Nephron progenitor cell (in vitro differentiated cells): ENCODE results near the gene MAP4K4.
A peak's percentile ranks its signal among the peaks of the same experiment; 100 is the strongest.

Experiments used
- DNase-seq: peaks from one replicate; pipeline ENCODE4 v3.0.0; 2021
- H3K27ac Mint-ChIP-seq: 2 replicates; pipeline ENCODE4 v1.8.0; 2021; ENCODE audit warnings: mild to moderate bottlenecking, moderate library complexity, mixed read lengths
- H3K27me3 Mint-ChIP-seq: 2 replicates; pipeline ENCODE4 v1.8.0; 2021; ENCODE audit warnings: mild to moderate bottlenecking, low read depth, mixed read lengths; ENCODE audit not compliant: poor library complexity
- H3K36me3 Mint-ChIP-seq: 2 replicates; pipeline ENCODE4 v1.8.0; 2021; ENCODE audit warnings: low read depth, mixed read lengths
- H3K4me1 Mint-ChIP-seq: 2 replicates; pipeline ENCODE4 v1.8.0; 2021; ENCODE audit warnings: mixed read lengths
- H3K4me3 Mint-ChIP-seq: 2 replicates; pipeline ENCODE4 v1.8.0; 2021; ENCODE audit warnings: mild to moderate bottlenecking, moderate library complexity, mixed read lengths
- H3K9me3 Mint-ChIP-seq: 2 replicates; pipeline ENCODE4 v1.8.0; 2021; ENCODE audit warnings: mild to moderate bottlenecking, moderate library complexity, mixed read lengths
- TF ChIP-seq, protein P1 (sequence below): fragments of 200-600 bp; sonication (generic); IDR thresholded peaks from 2 replicates; pipeline ENCODE4 v1.5.0; 2021; ENCODE audit warnings: antibody characterized with exemption

The MAP4K4 gene

DNA sequence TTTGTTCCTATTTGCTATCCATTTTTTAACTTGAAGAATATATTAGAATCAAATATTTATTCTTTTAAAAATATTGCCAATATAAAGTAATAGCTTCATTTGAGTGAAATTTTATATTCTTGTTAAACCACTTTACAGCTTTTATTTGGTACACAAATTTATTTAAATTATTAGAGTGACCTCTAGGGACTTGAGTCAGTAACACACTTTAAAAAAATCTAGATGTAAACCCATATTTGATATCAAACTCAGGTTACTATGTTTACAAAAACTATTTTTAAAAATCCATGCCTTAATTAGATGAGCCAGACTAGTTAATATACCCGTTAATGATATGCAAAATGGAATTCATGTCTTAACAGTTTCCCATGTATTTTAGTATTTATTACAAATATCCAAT, 134.6 kb downstream of the MAP4K4 start:
- no peaks in the 10 kb centered on the region for H3K27me3 Mint-ChIP-seq
- H3K4me3 Mint-ChIP-seq, result no peak overlapping the region
- TF ChIP-seq, protein P1, sequence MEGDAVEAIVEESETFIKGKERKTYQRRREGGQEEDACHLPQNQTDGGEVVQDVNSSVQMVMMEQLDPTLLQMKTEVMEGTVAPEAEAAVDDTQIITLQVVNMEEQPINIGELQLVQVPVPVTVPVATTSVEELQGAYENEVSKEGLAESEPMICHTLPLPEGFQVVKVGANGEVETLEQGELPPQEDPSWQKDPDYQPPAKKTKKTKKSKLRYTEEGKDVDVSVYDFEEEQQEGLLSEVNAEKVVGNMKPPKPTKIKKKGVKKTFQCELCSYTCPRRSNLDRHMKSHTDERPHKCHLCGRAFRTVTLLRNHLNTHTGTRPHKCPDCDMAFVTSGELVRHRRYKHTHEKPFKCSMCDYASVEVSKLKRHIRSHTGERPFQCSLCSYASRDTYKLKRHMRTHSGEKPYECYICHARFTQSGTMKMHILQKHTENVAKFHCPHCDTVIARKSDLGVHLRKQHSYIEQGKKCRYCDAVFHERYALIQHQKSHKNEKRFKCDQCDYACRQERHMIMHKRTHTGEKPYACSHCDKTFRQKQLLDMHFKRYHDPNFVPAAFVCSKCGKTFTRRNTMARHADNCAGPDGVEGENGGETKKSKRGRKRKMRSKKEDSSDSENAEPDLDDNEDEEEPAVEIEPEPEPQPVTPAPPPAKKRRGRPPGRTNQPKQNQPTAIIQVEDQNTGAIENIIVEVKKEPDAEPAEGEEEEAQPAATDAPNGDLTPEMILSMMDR, result peak; percentile 11
- no peaks in the 10 kb centered on the region for H3K9me3 Mint-ChIP-seq
- no peak overlapping the region for H3K27ac Mint-ChIP-seq
- H3K4me1 Mint-ChIP-seq, result no peaks in the 10 kb centered on the region
- peaks cover 57% of the 10 kb centered on the region for H3K36me3 Mint-ChIP-seq
- no peak for DNase-seq

DNA sequence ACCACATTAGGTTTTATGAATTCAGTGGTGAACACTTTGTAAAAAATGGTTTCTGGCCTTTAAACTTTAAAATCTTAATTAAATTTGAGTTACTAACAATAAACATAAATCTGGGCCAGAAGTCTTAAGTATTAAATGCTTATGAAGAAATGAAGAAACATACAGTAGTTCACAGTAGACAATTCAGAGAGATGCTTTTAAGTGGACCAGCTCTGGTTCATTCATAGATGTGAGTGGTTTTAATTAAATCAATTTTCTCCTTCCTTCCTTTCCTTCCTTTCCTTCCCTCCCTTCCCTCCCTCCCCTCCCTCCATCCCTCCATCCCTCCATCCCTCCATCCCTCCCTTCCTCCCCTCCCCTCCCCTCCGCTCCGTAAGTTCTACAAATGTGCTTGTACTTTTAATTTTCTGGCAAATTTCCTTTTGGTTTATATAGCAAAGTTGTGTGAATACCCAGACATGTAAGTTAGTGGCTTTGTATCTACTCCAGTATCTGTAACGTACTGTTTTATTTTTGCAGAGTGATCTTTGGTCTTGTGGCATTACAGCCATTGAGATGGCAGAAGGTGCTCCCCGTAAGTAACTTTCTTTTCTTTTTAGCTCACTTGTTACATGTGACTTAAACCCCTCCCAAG, 136.5 kb downstream of the MAP4K4 start:
- Mint-ChIP-seq H3K27ac (no peak overlapping the region), H3K4me3 (no peak overlapping the region), H3K9me3 (no peaks in the 10 kb centered on the region), H3K36me3 (peaks cover 62% of the 10 kb centered on the region), H3K4me1 (no peaks in the 10 kb centered on the region), H3K27me3 (no peaks in the 10 kb centered on the region)
- no peak for DNase-seq
- TF ChIP-seq, protein P1, result no peak

DNA sequence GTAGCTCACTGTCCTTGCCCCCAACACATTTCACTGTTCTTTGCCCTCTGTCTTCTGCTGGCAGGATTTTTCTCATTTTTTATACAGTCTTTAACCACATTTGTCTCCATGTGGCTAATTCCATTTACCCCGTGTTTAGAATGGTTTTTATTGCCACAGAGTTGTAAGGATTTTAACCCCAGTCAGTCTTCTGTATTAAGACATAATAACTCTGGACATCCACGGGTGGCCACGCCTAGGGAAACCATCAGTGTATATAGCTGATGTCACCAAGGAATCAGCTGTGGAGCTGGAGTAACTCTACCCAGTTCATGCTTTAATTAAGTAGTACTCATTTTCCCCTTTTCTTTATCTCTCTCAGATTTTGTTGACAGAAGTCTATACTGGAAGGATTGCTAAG, 139.8 kb downstream of the MAP4K4 start:
- TF ChIP-seq, protein P1, result no peak
- DNase-seq, result no peak
- H3K36me3 Mint-ChIP-seq, result peaks cover 72% of the 10 kb centered on the region
- H3K27me3 Mint-ChIP-seq, result no peaks in the 10 kb centered on the region
- H3K4me3 Mint-ChIP-seq, result no peak overlapping the region
- no peaks in the 10 kb centered on the region for H3K4me1 Mint-ChIP-seq
- no peaks in the 10 kb centered on the region for H3K9me3 Mint-ChIP-seq
- no peak overlapping the region for H3K27ac Mint-ChIP-seq

DNA sequence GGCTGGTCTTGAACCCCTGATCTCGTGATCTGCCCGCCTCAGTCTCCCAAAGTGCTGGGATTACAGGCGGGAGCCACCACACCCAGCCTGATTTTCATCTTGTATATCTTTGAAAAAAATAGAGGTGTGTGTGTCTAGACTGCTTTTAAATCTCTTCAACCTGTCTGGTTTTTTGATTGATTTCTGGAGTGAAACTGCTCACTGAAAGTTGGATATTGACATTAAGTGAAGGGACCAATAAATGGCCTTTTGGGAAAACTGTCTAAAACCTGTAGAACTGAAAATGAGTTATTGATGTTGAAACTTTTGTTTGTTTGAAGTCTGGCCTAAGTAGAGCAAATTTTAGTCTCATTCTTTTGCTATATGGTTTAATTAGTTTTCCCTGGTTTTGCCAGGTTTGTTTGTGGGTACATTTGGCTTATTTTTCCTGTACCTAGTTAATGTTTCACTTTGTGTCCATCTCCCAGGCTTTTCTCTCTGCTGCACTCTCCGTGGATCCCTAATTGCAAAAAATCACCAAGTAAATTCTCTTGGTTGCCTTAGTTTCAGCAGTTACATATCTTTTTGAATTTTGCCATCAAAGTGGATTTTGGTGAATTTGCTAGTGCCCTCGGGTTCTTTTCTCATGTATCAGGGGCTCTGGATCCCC, 144.3 kb downstream of the MAP4K4 start:
- H3K4me3 Mint-ChIP-seq, result no peak overlapping the region
- TF ChIP-seq, protein P1, result no peak
- H3K27me3 Mint-ChIP-seq, result no peaks in the 10 kb centered on the region

DNA sequence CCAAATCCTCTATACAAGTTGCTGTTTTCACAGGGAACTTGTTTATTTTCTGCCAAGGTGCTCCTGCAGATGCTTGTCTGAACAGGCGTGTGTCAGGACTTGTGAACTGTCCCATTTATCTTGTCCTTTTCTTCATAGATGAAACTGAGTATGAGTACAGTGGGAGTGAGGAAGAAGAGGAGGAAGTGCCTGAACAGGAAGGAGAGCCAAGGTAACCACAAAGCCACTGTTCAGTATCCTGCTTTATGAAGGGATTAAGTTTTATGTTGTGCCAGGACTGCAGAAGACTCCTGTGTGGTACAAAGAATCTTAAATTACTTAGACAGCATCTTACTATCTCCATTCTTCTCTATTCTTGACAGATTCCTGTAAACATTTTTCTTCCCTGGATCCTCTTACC, 145.0 kb downstream of the MAP4K4 start:
- TF ChIP-seq, protein P1, result no peak
- H3K4me3 Mint-ChIP-seq, result no peak overlapping the region
- peak overlapping the region; percentile 67 for H3K27ac Mint-ChIP-seq
- peaks cover 78% of the 10 kb centered on the region for H3K36me3 Mint-ChIP-seq
- no peaks in the 10 kb centered on the region for H3K27me3 Mint-ChIP-seq
- H3K4me1 Mint-ChIP-seq, result no peaks in the 10 kb centered on the region
- H3K9me3 Mint-ChIP-seq, result no peaks in the 10 kb centered on the region
- DNase-seq, result no peak

More for the DNA sequence above, 144.3 kb downstream of the MAP4K4 start:
- Mint-ChIP-seq H3K4me1 (no peaks in the 10 kb centered on the region), H3K9me3 (no peaks in the 10 kb centered on the region), H3K27ac (peak overlapping the region; percentile 67), H3K36me3 (peaks cover 85% of the 10 kb centered on the region)
- no peak for DNase-seq

DNA sequence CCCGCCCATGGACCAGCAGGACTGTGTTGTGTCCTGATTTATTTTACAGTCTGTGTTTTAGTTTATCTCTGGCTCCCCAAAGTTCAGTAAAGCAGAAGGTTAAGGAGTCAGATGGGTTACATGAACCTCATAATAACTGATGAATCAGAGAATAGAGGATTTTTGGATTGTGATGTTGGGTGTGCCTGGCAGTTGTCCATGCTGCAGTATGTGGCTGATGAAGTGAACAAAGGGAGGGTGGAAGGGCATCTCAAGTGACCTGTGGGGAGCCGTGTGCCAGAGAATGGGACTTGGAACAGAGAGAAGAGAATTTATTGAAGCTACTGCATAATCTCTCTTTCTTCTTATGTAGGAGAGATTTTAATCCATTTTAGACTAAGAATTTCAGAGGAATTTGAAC, 145.5 kb downstream of the MAP4K4 start:
- H3K4me3 Mint-ChIP-seq, result no peak overlapping the region
- peaks cover 73% of the 10 kb centered on the region for H3K36me3 Mint-ChIP-seq
- H3K27me3 Mint-ChIP-seq, result no peaks in the 10 kb centered on the region
- no peak for DNase-seq
- H3K27ac Mint-ChIP-seq, result peak overlapping the region; percentile 6
- TF ChIP-seq, protein P1, result no peak
- no peaks in the 10 kb centered on the region for H3K9me3 Mint-ChIP-seq
- H3K4me1 Mint-ChIP-seq, result no peaks in the 10 kb centered on the region
